ENCODE data around the gene GRIK2.

GRIK2 gene

DNA sequence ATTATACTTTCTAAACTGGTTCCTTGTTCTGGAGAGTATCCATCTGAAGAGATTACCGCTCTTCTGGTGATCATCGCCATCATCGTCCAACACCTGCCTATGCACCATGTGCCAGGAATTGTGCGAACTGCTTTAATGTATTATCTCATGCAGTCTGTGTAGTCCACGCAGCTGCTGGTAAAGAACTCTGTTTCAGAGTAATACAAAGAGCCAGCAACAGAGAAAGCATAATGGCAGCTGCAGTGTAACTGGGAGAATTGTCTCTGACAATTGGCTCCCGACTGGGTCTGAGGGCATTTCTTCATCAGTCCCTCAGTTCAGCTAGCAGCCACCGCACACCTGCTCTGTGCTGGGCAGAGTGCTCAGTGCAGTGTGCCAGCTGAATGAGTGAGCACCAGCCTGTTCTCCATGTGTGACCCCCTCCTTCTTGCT is 383.4 kb downstream of the GRIK2 start:
- H2AK5ac ChIP-seq (ENCODE audit: low read length) = no peak overlapping the region
- no peak overlapping the region for H3K18ac ChIP-seq (ENCODE audit: low read length)
- H2BK120ac ChIP-seq (ENCODE audit: insufficient read depth, low read length, poor library complexity) = no peak overlapping the region
- H3K9me3 ChIP-seq (ENCODE audit: insufficient read depth, low read depth, low read length) = no peaks in the 10 kb centered on the region
- H3K14ac ChIP-seq (ENCODE audit: low read length) = no peak overlapping the region
- H2BK12ac ChIP-seq (ENCODE audit: low read length) = no peak overlapping the region
- no peaks in the 10 kb centered on the region for H3K79me1 ChIP-seq (ENCODE audit: low read length)
- H3K4me2 ChIP-seq (ENCODE audit: low read length) = no peak overlapping the region
- no peak overlapping the region for H3K4me3 ChIP-seq (ENCODE audit: low read depth, low read length)
- WGBS (ENCODE audit: extremely low coverage, insufficient coverage, insufficient read length) = no CpG with 5 or more reads among the region's 7 CpGs
- no peak for DNase-seq
- no peaks in the 10 kb centered on the region for H3K36me3 ChIP-seq (ENCODE audit: control insufficient read depth in 1 of 2, insufficient read depth in 2 of 2, low read length in 2 of 2)
- H3K9ac ChIP-seq (ENCODE audit: low read length) = no peak overlapping the region
- H3K27me3 ChIP-seq (ENCODE audit: insufficient read depth, low read length) = no peaks in the 10 kb centered on the region
- H4K8ac ChIP-seq (ENCODE audit: low read depth, low read length) = no peak overlapping the region
- no peak overlapping the region for H3K27ac ChIP-seq (ENCODE audit: low read depth, low read length)
- H3K79me2 ChIP-seq (ENCODE audit: control insufficient read depth, insufficient read depth, low read length, poor library complexity) = no peaks in the 10 kb centered on the region
- H3K23ac ChIP-seq (ENCODE audit: low read length) = peak overlapping the region; percentile 11
- H3K4me1 ChIP-seq (ENCODE audit: control insufficient read depth in 1 of 2, insufficient read depth in 2 of 2, low read length in 2 of 2) = no peaks in the 10 kb centered on the region
- H4K91ac ChIP-seq (ENCODE audit: low read depth, low read length) = no peak overlapping the region
- H3K4ac ChIP-seq (ENCODE audit: low read depth, low read length) = no peak overlapping the region
- H2BK5ac ChIP-seq (ENCODE audit: low read depth, low read length, poor library complexity) = no peak overlapping the region
- H4K12ac ChIP-seq (ENCODE audit: low read depth, low read length) = no peak overlapping the region
- no peak overlapping the region for H2AFZ ChIP-seq (ENCODE audit: insufficient read depth, low read length, poor library complexity)

DNA sequence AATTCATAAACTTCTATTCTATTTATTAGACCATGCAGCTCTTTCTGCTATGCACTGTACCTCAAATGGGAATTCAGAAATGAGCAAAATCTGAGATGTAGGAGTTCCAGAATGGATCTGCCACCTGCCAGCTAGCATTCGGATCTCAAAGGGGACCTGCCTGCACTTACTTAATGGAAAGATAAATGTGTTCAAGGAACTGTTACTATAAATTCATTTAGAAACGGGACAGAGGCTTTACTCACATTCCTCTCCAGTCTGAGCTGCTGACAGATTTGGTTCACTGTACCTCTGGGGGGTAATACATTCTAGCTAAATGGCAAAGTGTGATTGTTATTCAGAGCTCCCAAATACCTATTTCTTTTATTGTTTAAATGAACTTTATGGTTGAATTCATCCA is 384.1 kb downstream of the GRIK2 start:
- H4K91ac ChIP-seq (ENCODE audit: low read depth, low read length) = no peak overlapping the region
- H3K27ac ChIP-seq (ENCODE audit: low read depth, low read length) = no peak overlapping the region
- H2BK120ac ChIP-seq (ENCODE audit: insufficient read depth, low read length, poor library complexity) = no peak overlapping the region
- H3K23ac ChIP-seq (ENCODE audit: low read length) = no peak overlapping the region
- H2AK5ac ChIP-seq (ENCODE audit: low read length) = no peak overlapping the region
- H3K36me3 ChIP-seq (ENCODE audit: control insufficient read depth in 1 of 2, insufficient read depth in 2 of 2, low read length in 2 of 2) = no peaks in the 10 kb centered on the region
- no peak overlapping the region for H4K8ac ChIP-seq (ENCODE audit: low read depth, low read length)
- H3K79me1 ChIP-seq (ENCODE audit: low read length) = no peaks in the 10 kb centered on the region
- H3K27me3 ChIP-seq (ENCODE audit: insufficient read depth, low read length) = no peaks in the 10 kb centered on the region
- H3K4me2 ChIP-seq (ENCODE audit: low read length) = no peak overlapping the region
- no peak overlapping the region for H3K9ac ChIP-seq (ENCODE audit: low read length)
- H3K4me1 ChIP-seq (ENCODE audit: control insufficient read depth in 1 of 2, insufficient read depth in 2 of 2, low read length in 2 of 2) = no peaks in the 10 kb centered on the region
- H2BK5ac ChIP-seq (ENCODE audit: low read depth, low read length, poor library complexity) = no peak overlapping the region
- DNase-seq = no peak
- no peaks in the 10 kb centered on the region for H3K79me2 ChIP-seq (ENCODE audit: control insufficient read depth, insufficient read depth, low read length, poor library complexity)
- H3K18ac ChIP-seq (ENCODE audit: low read length) = no peak overlapping the region
- H3K4ac ChIP-seq (ENCODE audit: low read depth, low read length) = no peak overlapping the region
- no peak overlapping the region for H3K4me3 ChIP-seq (ENCODE audit: low read depth, low read length)
- no peak overlapping the region for H2BK12ac ChIP-seq (ENCODE audit: low read length)
- no peak overlapping the region for H3K14ac ChIP-seq (ENCODE audit: low read length)
- no CpG with 5 or more reads among the region's 2 CpGs for WGBS (ENCODE audit: extremely low coverage, insufficient coverage, insufficient read length)
- no peak overlapping the region for H2AFZ ChIP-seq (ENCODE audit: insufficient read depth, low read length, poor library complexity)
- H3K9me3 ChIP-seq (ENCODE audit: insufficient read depth, low read depth, low read length) = no peaks in the 10 kb centered on the region
- H4K12ac ChIP-seq (ENCODE audit: low read depth, low read length) = no peak overlapping the region

DNA sequence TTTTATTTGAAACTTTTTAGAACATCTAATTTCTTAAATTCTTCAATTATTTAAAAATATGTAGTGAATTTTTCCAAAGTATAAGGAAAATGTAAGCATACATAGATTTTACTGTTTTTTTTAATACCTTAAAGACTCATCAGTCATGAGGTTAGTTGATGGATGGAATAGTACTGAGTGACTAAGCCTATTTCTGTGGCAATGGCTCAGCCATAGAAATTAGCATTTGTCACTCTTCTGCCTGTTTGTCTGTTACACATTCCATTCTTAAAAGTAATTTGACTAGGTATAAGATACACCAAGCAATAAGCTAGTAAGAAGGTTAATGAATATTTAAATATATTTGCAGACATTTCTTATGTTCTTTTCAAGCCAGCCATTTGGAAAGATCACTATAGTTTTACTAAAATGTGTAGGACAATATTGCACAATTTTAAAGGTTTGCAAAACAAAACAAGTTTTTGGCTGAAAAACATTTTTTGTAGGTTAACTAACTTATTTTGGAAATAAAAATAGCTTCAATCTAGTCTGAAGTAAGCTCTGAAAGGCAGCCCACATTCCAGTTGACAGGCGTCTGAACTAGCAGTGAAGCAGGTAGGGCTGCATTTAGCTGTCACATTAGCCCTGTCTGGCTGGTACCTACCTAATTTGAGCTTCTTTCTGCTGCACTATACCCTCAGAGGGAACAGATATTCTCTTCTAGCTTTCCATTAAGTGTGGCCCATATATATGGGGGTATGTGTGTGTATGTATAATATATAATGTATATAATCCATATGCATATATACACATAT is 385.7 kb downstream of the GRIK2 start:
- peak; percentile 7 to 31 for DNase-seq
- Histone ChIP-seq H3K9ac (ENCODE audit: low read length) (no peak overlapping the region), H3K79me2 (ENCODE audit: control insufficient read depth, insufficient read depth, low read length, poor library complexity) (no peaks in the 10 kb centered on the region), H3K9me3 (ENCODE audit: insufficient read depth, low read depth, low read length) (no peaks in the 10 kb centered on the region), H2AK5ac (ENCODE audit: low read length) (no peak overlapping the region), H4K8ac (ENCODE audit: low read depth, low read length) (no peak overlapping the region), H3K18ac (ENCODE audit: low read length) (no peak overlapping the region), H3K4me2 (ENCODE audit: low read length) (no peak overlapping the region), H3K79me1 (ENCODE audit: low read length) (no peaks in the 10 kb centered on the region), H3K4ac (ENCODE audit: low read depth, low read length) (no peak overlapping the region), H3K36me3 (ENCODE audit: control insufficient read depth in 1 of 2, insufficient read depth in 2 of 2, low read length in 2 of 2) (no peaks in the 10 kb centered on the region), H3K4me3 (ENCODE audit: low read depth, low read length) (no peak overlapping the region), H2AFZ (ENCODE audit: insufficient read depth, low read length, poor library complexity) (no peak overlapping the region), H3K14ac (ENCODE audit: low read length) (no peak overlapping the region), H2BK5ac (ENCODE audit: low read depth, low read length, poor library complexity) (no peak overlapping the region), H4K91ac (ENCODE audit: low read depth, low read length) (no peak overlapping the region), H3K27me3 (ENCODE audit: insufficient read depth, low read length) (no peaks in the 10 kb centered on the region), H4K12ac (ENCODE audit: low read depth, low read length) (no peak overlapping the region), H2BK12ac (ENCODE audit: low read length) (no peak overlapping the region), H2BK120ac (ENCODE audit: insufficient read depth, low read length, poor library complexity) (no peak overlapping the region), H3K4me1 (ENCODE audit: control insufficient read depth in 1 of 2, insufficient read depth in 2 of 2, low read length in 2 of 2) (no peaks in the 10 kb centered on the region), H3K27ac (ENCODE audit: low read depth, low read length) (no peak overlapping the region), H3K23ac (ENCODE audit: low read length) (no peak overlapping the region)
- no CpG with 5 or more reads among the region's 1 CpG for WGBS (ENCODE audit: extremely low coverage, insufficient coverage, insufficient read length)

DNA sequence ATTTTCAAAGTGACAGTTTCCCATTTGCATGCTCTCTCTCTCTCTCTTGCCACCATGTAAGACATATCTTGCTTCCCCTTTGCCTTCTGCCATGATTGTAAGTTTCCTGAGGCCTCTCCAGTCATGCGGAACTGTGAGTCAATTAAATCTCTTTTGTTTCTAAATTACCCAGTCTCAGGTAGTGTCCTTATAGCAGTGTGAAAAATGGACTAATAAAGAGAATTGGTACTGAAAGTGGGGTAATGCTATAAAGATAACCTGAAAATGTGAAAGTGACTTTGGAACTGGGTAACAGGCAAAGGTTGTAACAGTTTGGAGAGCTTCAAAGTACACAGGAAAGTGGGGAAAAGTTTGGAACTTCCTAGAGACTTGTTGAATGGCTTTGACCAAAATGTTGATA is 389.8 kb downstream of the GRIK2 start:
- Histone ChIP-seq H3K9me3 (ENCODE audit: insufficient read depth, low read depth, low read length) (no peaks in the 10 kb centered on the region), H3K36me3 (ENCODE audit: control insufficient read depth in 1 of 2, insufficient read depth in 2 of 2, low read length in 2 of 2) (no peaks in the 10 kb centered on the region), H2BK12ac (ENCODE audit: low read length) (no peak overlapping the region), H2AFZ (ENCODE audit: insufficient read depth, low read length, poor library complexity) (no peak overlapping the region), H3K23ac (ENCODE audit: low read length) (no peak overlapping the region), H3K4ac (ENCODE audit: low read depth, low read length) (no peak overlapping the region), H3K9ac (ENCODE audit: low read length) (no peak overlapping the region), H3K4me3 (ENCODE audit: low read depth, low read length) (no peak overlapping the region), H3K4me1 (ENCODE audit: control insufficient read depth in 1 of 2, insufficient read depth in 2 of 2, low read length in 2 of 2) (no peaks in the 10 kb centered on the region), H3K27me3 (ENCODE audit: insufficient read depth, low read length) (no peaks in the 10 kb centered on the region), H3K14ac (ENCODE audit: low read length) (no peak overlapping the region), H3K79me1 (ENCODE audit: low read length) (no peaks in the 10 kb centered on the region), H3K18ac (ENCODE audit: low read length) (no peak overlapping the region), H3K4me2 (ENCODE audit: low read length) (no peak overlapping the region), H2AK5ac (ENCODE audit: low read length) (no peak overlapping the region), H3K27ac (ENCODE audit: low read depth, low read length) (no peak overlapping the region), H4K8ac (ENCODE audit: low read depth, low read length) (no peak overlapping the region), H2BK120ac (ENCODE audit: insufficient read depth, low read length, poor library complexity) (no peak overlapping the region), H2BK5ac (ENCODE audit: low read depth, low read length, poor library complexity) (no peak overlapping the region), H4K91ac (ENCODE audit: low read depth, low read length) (no peak overlapping the region), H3K79me2 (ENCODE audit: control insufficient read depth, insufficient read depth, low read length, poor library complexity) (no peaks in the 10 kb centered on the region), H4K12ac (ENCODE audit: low read depth, low read length) (no peak overlapping the region)
- no peak for DNase-seq
- no CpG with 5 or more reads among the region's 1 CpG for WGBS (ENCODE audit: extremely low coverage, insufficient coverage, insufficient read length)

Data from trophoblast cell (in vitro differentiated cells and primary cell).